Heart right ventricle (tissue), 16 donors: Measurements from ENCODE around the gene CLCN1. TPM values are rescaled to one million over a fixed set of nuclear protein-coding genes. Genes with fewer than 3 reads are reported as not detected.

Experiments used
- ATAC-seq, 8 donors: fragments of 200-7000 bp; cut with Tn5 transposase; one replicate each; pipeline ENCODE4 v1.9.1; 2020; ENCODE audit warnings: mild to moderate bottlenecking in 8 of 8, moderate library complexity in 8 of 8, moderate number of reproducible peaks in 1 of 8
- DNase-seq, 2 donors: peaks; one replicate each; pipeline ENCODE4 v3.0.0-alpha.2; 2020
- H3K27ac ChIP-seq, 10 donors: fragments of 200-600 bp; sonication (generic) in 2 of 10; one replicate each; pipeline versions ENCODE4 v1.5.0 to v1.8.0; 2020 to 2022; ENCODE audit warnings: mild to moderate bottlenecking in 3 of 10
- H3K27me3 ChIP-seq, 7 donors: fragments of 200-600 bp; one replicate each; pipeline ENCODE4 v1.8.0; 2021 to 2022; ENCODE audit warnings: mild to moderate bottlenecking in 2 of 7
- H3K36me3 ChIP-seq, 9 donors: fragments of 200-600 bp; sonication (generic) in 1 of 9; one replicate each; pipeline versions ENCODE4 v1.5.0 to v1.8.0; 2020 to 2022; ENCODE audit warnings: mild to moderate bottlenecking in 2 of 9
- H3K4me1 ChIP-seq, 9 donors: fragments of 200-600 bp; sonication (generic) in 1 of 9; one replicate each; pipeline versions ENCODE4 v1.5.0 to v1.8.0; 2020 to 2022; ENCODE audit warnings: mild to moderate bottlenecking in 4 of 9
- H3K4me3 ChIP-seq, 10 donors: fragments of 200-600 bp; sonication (generic) in 2 of 10; one replicate each; pipeline versions ENCODE4 v1.5.0 to v1.8.0; 2020 to 2022; ENCODE audit warnings: mild to moderate bottlenecking in 7 of 10, moderate library complexity in 2 of 10
- H3K9me3 ChIP-seq, 11 donors: fragments of 200-600 bp in 10 of 11; sonication (generic) in 2 of 11; one replicate each; pipeline versions ENCODE4 v1.5.0 to v1.8.0; 2013 to 2022; ENCODE audit warnings: mild to moderate bottlenecking in 2 of 11, control low read depth in 1 of 11, moderate library complexity in 1 of 11
- whole genome bisulfite sequencing, 2 donors: extraction: QIAGEN DNeasy Blood & Tissue Kit; methylation state at CpG; one replicate each; pipeline ENCODE4 v1.1.7; 2013; ENCODE audit warnings: inconsistent platforms in 1 of 2; 5-methylcytosine and 5-hydroxymethylcytosine counted together
- intact Hi-C, 10 donors: fragments of 100-400 bp; cut with DNase I; formaldehyde crosslinking; loops; one replicate each; pipeline versions ENCODE4 v1.11.1 to v1.14.2; 2022
- polyA plus RNA-seq, 2 donors: library from polyadenylated mRNA; stranded (reverse); fragments of 200-250 nt; gene quantifications; one replicate each; pipeline ENCODE4 v1.2.3, GENCODE V29; 2013
- total RNA-seq, 10 donors: library from RNA; stranded (reverse); fragmentation: NEBNext Ultra II Directional in 3 of 10; extraction: Animal tissue kit (Norgen Biotek cat#: 25700) in 3 of 10; gene quantifications; one replicate each; pipeline versions ENCODE4 v1.2.1 to v1.2.4, GENCODE V29; 2021 to 2023
- TF ChIP-seq, protein P1 (sequence below), 9 donors: fragments of 200-600 bp; sonication (generic) in 2 of 9; IDR thresholded peaks; one replicate each; pipeline versions ENCODE4 v1.5.0 to v1.8.0; 2021 to 2022; ENCODE audit warnings: antibody characterized with exemption in 9 of 9, mild to moderate bottlenecking in 5 of 9, moderate library complexity in 1 of 9
- donor health status: Arrhythmogenic right ventricular cardiomyopathy.
- donor health status: ischemic (EF 13 %, LVEDD 7.1; RV severe dilation, severe dysfunction).
- donor health status: healthy with polysubstance abuse.
- donor health status: DM: no; HTN: yes; CAD: no.
- donor health status: DM: no; HTN: no; CAD: no.
- donor health status: ischemic (EF 25% LVEDD 6.9; RV normal size, moderate dysfunction).
- donor health status: ischemic (EF 25% LVEDD 5.7; RV mildly dilated, moderate dysfunction).
- donor health status: healthy.
- donor health status: DM: yes; HTN: yes; CAD: no.
- donor health status: Ischemic cardiomyopathy.
- donor health status: ischemic (EF 35%, LVEDD 5.7; RV mildly dilated, moderate dysfunction).
- donor health status: nonischemic (EF 11% LVEDD 7.7; RV severe dilation, severe dysfunction).
- donor health status: DM: yes; HTN: yes; CAD: no.
- donor health status: PGD.
- donor health status: ischemic (EF 29% LVEDD 5.4; RV normal size, mild dysfunction).
- donor health status: nonischemic (EF 23%, LVEDD 6.1; RV moderate dilation, normal function).

CLCN1 gene
- total and polyA plus RNA-seq, 12 donors = 0.01 TPM; not detected in 11

DNA sequence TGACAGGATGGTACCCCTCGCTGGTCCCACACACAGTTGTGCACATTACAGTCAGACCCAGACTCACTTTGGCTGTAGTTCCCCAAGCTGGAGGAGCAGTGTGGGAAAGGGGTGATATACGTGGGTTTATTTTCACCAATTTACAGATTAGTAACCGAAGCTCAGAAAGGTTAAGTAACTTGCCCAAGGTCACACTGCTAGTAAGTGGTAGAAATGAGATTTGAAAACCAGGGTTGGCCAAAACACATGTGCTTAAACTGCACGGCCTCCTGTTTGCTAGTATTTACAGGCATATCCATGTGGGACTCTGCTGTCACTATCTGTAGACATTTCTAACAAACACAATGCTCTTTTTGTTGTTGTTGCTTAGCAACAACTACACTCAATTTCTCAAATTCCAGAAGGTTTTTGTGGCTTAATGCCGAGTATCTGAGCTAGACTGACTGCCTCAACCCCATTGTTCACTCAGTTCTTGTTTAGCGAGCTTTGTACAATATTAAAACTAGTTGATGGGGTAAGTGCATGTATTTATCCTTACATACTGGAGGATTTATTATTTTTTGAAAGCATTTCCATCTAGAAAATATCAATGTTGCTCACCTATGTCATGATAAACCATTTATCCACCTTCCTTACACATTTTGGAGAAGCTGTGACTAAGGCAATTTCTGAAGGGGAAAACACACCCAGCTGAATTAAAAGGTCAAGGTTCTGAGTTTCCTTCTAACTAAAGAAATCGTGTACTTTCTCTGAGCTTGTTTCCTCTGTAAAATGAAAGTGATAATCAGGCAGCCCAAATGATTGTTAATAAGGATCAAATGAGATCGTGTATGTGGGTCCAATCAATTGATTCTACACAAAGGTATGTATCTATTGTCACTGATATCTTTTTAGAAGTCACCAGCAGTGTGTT is 36.5 kb upstream of the CLCN1 start:
- DNase-seq (peak in 1 of 2 donors; percentile 37), ATAC-seq (peak; percentile 55 to 86 (median 82))
- peak overlapping the region in 9 of 10 donors; percentile 47 to 79 (median 68) for H3K27ac ChIP-seq
- no peaks in the 10 kb centered on the region for H3K36me3 ChIP-seq
- peaks cover 3 to 42% (median 20%) of the 10 kb centered on the region in 9 donors for H3K4me1 ChIP-seq
- intact Hi-C loops = no loop called here
- WGBS, 2 donors = 42 to 54% methylated on average over 8 of the region's 8 CpGs
- no peaks in the 10 kb centered on the region for H3K9me3 ChIP-seq
- peak overlapping the region in 5 of 10 donors; percentile 0 to 11 (median 2) for H3K4me3 ChIP-seq
- no peaks in the 10 kb centered on the region for H3K27me3 ChIP-seq
- TF ChIP-seq, protein P1, sequence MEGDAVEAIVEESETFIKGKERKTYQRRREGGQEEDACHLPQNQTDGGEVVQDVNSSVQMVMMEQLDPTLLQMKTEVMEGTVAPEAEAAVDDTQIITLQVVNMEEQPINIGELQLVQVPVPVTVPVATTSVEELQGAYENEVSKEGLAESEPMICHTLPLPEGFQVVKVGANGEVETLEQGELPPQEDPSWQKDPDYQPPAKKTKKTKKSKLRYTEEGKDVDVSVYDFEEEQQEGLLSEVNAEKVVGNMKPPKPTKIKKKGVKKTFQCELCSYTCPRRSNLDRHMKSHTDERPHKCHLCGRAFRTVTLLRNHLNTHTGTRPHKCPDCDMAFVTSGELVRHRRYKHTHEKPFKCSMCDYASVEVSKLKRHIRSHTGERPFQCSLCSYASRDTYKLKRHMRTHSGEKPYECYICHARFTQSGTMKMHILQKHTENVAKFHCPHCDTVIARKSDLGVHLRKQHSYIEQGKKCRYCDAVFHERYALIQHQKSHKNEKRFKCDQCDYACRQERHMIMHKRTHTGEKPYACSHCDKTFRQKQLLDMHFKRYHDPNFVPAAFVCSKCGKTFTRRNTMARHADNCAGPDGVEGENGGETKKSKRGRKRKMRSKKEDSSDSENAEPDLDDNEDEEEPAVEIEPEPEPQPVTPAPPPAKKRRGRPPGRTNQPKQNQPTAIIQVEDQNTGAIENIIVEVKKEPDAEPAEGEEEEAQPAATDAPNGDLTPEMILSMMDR (IDR thresholded peaks at IDR 0.05) = no peak

DNA sequence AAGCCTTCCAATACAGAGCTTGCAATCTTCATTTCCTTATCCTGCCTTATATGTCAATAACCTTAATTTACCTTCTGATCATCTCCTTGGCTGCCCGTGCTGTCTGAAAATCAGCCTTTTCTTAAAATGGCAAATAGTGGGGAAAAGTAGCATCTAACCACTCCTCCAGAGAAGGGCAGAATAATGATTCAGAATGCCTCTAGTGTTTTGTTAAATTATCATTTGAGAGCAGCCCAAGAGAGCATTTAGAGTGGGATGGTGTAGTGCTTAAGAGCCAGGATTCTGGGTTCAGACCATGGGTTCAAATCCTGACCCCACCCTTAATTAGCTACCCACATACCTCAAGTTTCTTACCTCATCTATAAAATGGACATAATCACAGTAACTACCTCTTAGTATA is 35.8 kb upstream of the CLCN1 start:
- Histone ChIP-seq H3K27ac (peak overlapping the region in 9 of 10 donors; percentile 47 to 79 (median 68)), H3K4me1 (peaks cover 3 to 44% (median 20%) of the 10 kb centered on the region in 9 donors), H3K9me3 (no peaks in the 10 kb centered on the region), H3K4me3 (peak overlapping the region in 5 of 10 donors; percentile 0 to 11 (median 2)), H3K36me3 (no peaks in the 10 kb centered on the region), H3K27me3 (no peaks in the 10 kb centered on the region)
- 47 to 68% methylated on average over 1 of the region's 1 CpG for WGBS, 2 donors
- no peak for DNase-seq
- intact Hi-C loops = no loop called here
- ATAC-seq = no peak
- TF ChIP-seq, protein P1 (IDR thresholded peaks at IDR 0.05) = no peak

DNA sequence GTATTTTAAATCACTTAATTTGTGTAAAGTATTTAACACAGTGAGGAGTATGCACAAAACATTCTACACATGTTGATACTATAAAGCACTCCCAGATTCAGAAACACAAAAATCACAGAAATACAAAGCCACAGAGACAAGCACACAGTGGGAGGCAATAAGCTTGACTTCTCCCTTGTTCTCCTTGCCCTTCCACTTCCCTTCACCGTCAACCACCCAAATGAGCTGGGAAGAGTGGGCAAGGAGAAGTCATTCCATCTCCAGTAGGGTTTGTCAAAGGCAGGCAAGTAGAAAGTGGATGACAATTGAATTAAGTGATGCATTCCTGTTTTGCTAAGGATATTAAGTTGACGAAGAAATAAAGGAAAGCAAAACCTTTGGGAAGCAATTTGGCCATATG is 35.3 kb upstream of the CLCN1 start:
- no peaks in the 10 kb centered on the region for H3K9me3 ChIP-seq
- WGBS, 2 donors = 83 to 85% methylated on average over 2 of the region's 2 CpGs
- H3K4me3 ChIP-seq = no peak overlapping the region
- DNase-seq (no peak), ATAC-seq (no peak)
- H3K4me1 ChIP-seq = peaks cover 3 to 44% (median 20%) of the 10 kb centered on the region in 9 donors
- TF ChIP-seq, protein P1 (IDR thresholded peaks at IDR 0.05) = no peak
- intact Hi-C loops = no loop called here
- no peaks in the 10 kb centered on the region for H3K36me3 ChIP-seq
- H3K27me3 ChIP-seq = no peaks in the 10 kb centered on the region
- H3K27ac ChIP-seq = peak overlapping the region in 9 of 10 donors; percentile 47 to 79 (median 68)

DNA sequence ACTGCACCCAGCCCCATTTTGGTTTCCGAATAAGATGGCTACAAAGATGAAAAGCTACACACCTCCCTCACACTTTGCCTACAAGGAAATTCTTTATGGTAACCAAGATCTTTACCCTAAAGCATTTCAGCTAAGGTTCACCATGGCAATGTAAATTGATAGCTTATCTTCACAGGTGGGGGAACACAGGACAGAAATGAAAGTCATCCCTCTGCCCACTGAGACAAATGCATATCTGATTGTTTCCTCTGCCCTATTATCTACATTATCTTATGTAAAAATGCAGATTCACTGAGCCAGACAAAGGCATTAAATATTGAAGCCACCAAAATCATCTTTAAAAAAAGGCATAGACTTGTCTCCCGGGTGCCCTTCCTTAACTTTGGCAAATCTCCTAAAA is 34.4 kb upstream of the CLCN1 start:
- ATAC-seq (no peak), DNase-seq (no peak)
- Histone ChIP-seq H3K27ac (no peak overlapping the region), H3K4me1 (peaks cover 3 to 50% (median 20%) of the 10 kb centered on the region in 9 donors), H3K27me3 (no peaks in the 10 kb centered on the region), H3K9me3 (no peaks in the 10 kb centered on the region), H3K4me3 (no peak overlapping the region), H3K36me3 (no peaks in the 10 kb centered on the region)
- WGBS, 2 donors = 90 to 99% methylated on average over 2 of the region's 2 CpGs
- TF ChIP-seq, protein P1 (IDR thresholded peaks at IDR 0.05) = no peak
- intact Hi-C loops = no loop called here
